ENCODE measurements around the gene NUDT14.

- no peak for TF ChIP-seq CTCF (IDR thresholded peaks at IDR 0.05)
- TF ChIP-seq POLR2A (IDR thresholded peaks at IDR 0.05): no peak
Measured at GRCh38 chr14:105200641-105201040, 19.5 kb upstream of the NUDT14 start.

Measured in Peyer's patch (tissue), 4 donors.